Skeletal muscle tissue (tissue), 4 donors: ENCODE results near the gene FN1. TPM values are rescaled to one million over a fixed set of nuclear protein-coding genes. Genes with fewer than 3 reads are reported as not detected.
"Not testable (repeated sequence)": the region's sequence is repeated elsewhere in the genome, so short reads cannot be mapped to it uniquely, and the experiment has no call there.

Experiments used
- H3K27ac ChIP-seq: one replicate; pipeline ENCODE4 v1.7.0; 2013; ENCODE audit warnings: mild to moderate bottlenecking, low read depth, low read length, inconsistent platforms
- H3K27me3 ChIP-seq, 3 donors: one replicate each; pipeline ENCODE4 v1.7.0; 2013; ENCODE audit warnings: low read length in 3 of 3; ENCODE audit not compliant: control insufficient read depth in 3 of 3, insufficient read depth in 3 of 3
- H3K36me3 ChIP-seq, 3 donors: one replicate each; pipeline ENCODE4 v1.7.0; 2013; ENCODE audit warnings: low read length in 3 of 3; ENCODE audit not compliant: control insufficient read depth in 3 of 3, insufficient read depth in 3 of 3
- H3K4me1 ChIP-seq, 3 donors: one replicate each; pipeline ENCODE4 v1.7.0; 2013; ENCODE audit warnings: low read length in 3 of 3, mild to moderate bottlenecking in 3 of 3; ENCODE audit not compliant: control insufficient read depth in 3 of 3, insufficient read depth in 3 of 3
- H3K4me3 ChIP-seq, 3 donors: one replicate each; pipeline ENCODE4 v1.7.0; 2013; ENCODE audit warnings: low read length in 3 of 3
- H3K9ac ChIP-seq, 3 donors: one replicate each; pipeline ENCODE4 v1.7.0; 2013; ENCODE audit warnings: low read length in 3 of 3, mild to moderate bottlenecking in 3 of 3, moderate library complexity in 2 of 3, low read depth in 1 of 3
- H3K9me3 ChIP-seq, 3 donors: one replicate each; pipeline ENCODE4 v1.7.0; 2013; ENCODE audit warnings: low read length in 3 of 3; ENCODE audit not compliant: control insufficient read depth in 3 of 3
- total RNA-seq: library from RNA; depleted of rRNA; stranded (reverse); fragments of >200 nt; gene quantifications from one replicate; pipeline ENCODE4 v1.2.3, GENCODE V29; 2014
- donor health status: Osteomylitis.

The FN1 gene
- total RNA-seq, 1 donor from 2014 or later: 301 TPM

- peaks cover 3 to 23% (median 10%) of the 10 kb centered on the region in 3 donors for H3K36me3 ChIP-seq
- no peaks in the 10 kb centered on the region for H3K4me1 ChIP-seq
- peaks cover 0 to 2% (median 0%) of the 10 kb centered on the region in 3 donors for H3K9me3 ChIP-seq
- no peak overlapping the region for H3K4me3 ChIP-seq
- H3K27me3 ChIP-seq: no peaks in the 10 kb centered on the region
- H3K9ac ChIP-seq: no peak overlapping the region
- no peak overlapping the region for H3K27ac ChIP-seq
Observed at GRCh38 chr2:215409331-215410127, 26.3 kb downstream of the FN1 start.

- H3K9me3 ChIP-seq, H3K27ac ChIP-seq, H3K27me3 ChIP-seq, H3K4me1 ChIP-seq, H3K9ac ChIP-seq, H3K4me3 ChIP-seq: not testable (repeated sequence)
- peaks cover 3 to 25% (median 10%) of the 10 kb centered on the region in 3 donors for H3K36me3 ChIP-seq
Observed at GRCh38 chr2:215408441-215408840, 27.4 kb downstream of the FN1 start.

- Histone ChIP-seq H3K36me3 (peaks cover 3 to 22% (median 10%) of the 10 kb centered on the region in 3 donors), H3K27ac (no peak overlapping the region), H3K9ac (no peak overlapping the region), H3K4me1 (no peaks in the 10 kb centered on the region), H3K9me3 (peaks cover 0 to 2% (median 0%) of the 10 kb centered on the region in 3 donors), H3K4me3 (no peak overlapping the region), H3K27me3 (no peaks in the 10 kb centered on the region)
Observed at GRCh38 chr2:215407590-215408264, 28.1 kb downstream of the FN1 start.

- Histone ChIP-seq H3K9ac (no peak overlapping the region), H3K27ac (no peak overlapping the region), H3K36me3 (peaks cover 3 to 22% (median 10%) of the 10 kb centered on the region in 3 donors), H3K4me1 (no peaks in the 10 kb centered on the region), H3K27me3 (no peaks in the 10 kb centered on the region), H3K9me3 (peaks cover 0 to 2% (median 0%) of the 10 kb centered on the region in 3 donors), H3K4me3 (no peak overlapping the region)
Observed at GRCh38 chr2:215407061-215407460, 28.8 kb downstream of the FN1 start.

DNA sequence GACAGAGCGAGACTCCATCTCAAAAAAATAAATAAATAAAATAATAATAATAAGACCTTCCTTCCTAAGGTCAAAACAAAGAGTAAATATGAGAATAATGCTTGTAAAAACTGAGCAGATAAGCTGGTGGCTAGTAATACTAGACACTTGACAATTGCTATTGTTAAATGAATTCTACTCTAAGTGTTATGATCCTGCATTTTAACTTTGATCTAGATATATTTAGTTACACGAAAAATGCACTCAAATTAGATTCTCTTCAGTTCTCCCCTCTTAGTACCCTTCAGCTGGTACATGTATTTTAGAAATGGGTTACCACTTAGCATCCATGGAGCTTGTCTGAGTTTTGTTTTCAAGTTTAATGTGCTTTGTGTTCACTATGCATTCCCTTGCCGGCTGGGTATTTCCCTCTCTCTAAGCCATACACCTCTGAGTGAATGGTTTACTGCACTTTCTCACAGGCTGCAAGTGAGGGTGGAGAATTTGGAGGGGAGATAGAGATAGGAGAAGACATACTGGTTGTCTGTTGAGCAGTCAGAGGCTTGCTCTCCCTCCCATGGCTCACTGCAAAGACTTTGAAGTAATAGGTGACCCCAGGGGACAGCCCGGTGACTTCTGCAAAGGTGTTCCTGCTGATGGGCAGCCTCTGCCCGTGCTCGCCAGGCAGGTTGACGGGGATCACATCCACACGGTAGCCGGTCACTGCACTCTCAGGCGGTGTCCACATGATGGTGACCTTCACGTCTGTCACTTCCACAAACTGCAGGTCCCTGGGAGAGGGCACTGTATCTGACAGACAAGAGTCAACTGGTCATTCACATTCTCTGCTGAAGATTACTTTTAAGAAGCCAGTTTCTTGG, 29.9 kb downstream of the FN1 start:
- H3K27me3 ChIP-seq: no peaks in the 10 kb centered on the region
- peaks cover 3 to 22% (median 10%) of the 10 kb centered on the region in 3 donors for H3K36me3 ChIP-seq
- H3K9ac ChIP-seq: no peak overlapping the region
- no peaks in the 10 kb centered on the region for H3K4me1 ChIP-seq
- peaks cover 0 to 2% (median 0%) of the 10 kb centered on the region in 3 donors for H3K9me3 ChIP-seq
- H3K27ac ChIP-seq: no peak overlapping the region
- no peak overlapping the region for H3K4me3 ChIP-seq

DNA sequence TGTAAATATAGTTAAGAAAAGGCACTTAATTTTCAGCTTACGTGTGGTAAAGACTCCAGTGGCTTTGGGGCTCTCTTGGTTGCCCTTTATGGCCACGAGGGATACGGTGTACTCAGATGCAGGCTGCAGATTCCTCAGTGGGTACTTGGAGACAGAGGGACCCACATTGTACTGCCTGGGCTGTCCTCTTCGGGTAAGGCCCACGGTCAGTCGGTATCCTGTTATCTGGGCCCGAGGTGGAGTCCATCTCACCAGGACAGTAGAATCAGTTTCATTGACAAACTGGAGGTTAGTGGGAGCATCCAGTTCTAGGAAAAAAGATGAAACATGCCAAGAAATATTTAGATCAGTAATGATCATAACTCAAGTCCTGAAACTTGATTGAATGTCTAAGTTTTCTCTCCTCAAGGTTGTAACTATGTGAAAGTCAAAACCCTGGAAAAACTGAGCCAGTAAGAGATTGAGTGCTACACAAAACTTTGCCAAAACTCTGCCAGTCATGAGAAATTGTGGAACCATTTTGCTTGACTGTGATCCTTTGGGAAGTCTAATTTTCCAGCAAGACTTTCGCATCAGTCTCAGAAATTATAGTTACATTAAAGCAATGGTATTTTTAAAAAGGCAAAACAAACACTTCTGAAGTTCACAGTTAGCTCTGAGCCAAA, 31.4 kb downstream of the FN1 start:
- no peak overlapping the region for H3K4me3 ChIP-seq
- H3K4me1 ChIP-seq: no peaks in the 10 kb centered on the region
- H3K36me3 ChIP-seq: peaks cover 0 to 19% (median 6%) of the 10 kb centered on the region in 3 donors
- no peak overlapping the region for H3K27ac ChIP-seq
- H3K27me3 ChIP-seq: no peaks in the 10 kb centered on the region
- H3K9me3 ChIP-seq: no peaks in the 10 kb centered on the region
- H3K9ac ChIP-seq: no peak overlapping the region

- H3K4me3 ChIP-seq: no peak overlapping the region
- no peak overlapping the region for H3K27ac ChIP-seq
- H3K9ac ChIP-seq: no peak overlapping the region
Observed at GRCh38 chr2:215403441-215404347, 32.2 kb downstream of the FN1 start.

DNA sequence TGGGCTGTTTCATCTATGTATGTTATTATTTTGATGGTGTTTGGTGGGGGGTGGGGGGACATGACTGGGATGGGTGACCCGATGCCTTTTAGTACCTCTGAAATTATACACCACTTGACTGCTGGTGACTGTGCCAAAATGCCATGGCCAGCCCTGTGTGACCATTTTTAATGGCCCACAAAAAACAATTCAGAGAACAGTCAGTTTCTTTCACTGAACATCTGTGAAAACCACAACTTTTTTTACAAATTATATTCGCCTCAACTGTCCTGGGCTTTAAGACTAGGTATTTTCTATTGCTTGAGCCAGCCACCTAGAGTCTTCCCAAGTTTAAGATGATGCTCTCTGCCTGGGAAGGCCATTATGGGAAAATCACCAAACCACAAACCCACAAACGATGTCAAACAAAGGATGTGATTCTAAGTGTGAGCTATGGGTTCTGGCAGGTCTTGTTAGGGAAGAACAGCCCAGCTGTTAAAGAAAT, 33.9 kb downstream of the FN1 start:
- peaks cover 0 to 21% (median 0%) of the 10 kb centered on the region in 3 donors for H3K36me3 ChIP-seq
- no peaks in the 10 kb centered on the region for H3K27me3 ChIP-seq
- peaks cover 0 to under 1% (median 0%) of the 10 kb centered on the region in 3 donors for H3K4me1 ChIP-seq
- H3K4me3 ChIP-seq: no peak overlapping the region
- no peak overlapping the region for H3K27ac ChIP-seq
- no peaks in the 10 kb centered on the region for H3K9me3 ChIP-seq
- no peak overlapping the region for H3K9ac ChIP-seq

More at GRCh38 chr2:215403441-215404347, 32.2 kb downstream of the FN1 start:
- Histone ChIP-seq H3K4me1 (no peaks in the 10 kb centered on the region), H3K9me3 (no peaks in the 10 kb centered on the region), H3K27me3 (no peaks in the 10 kb centered on the region), H3K36me3 (peaks cover 0 to 24% (median 2%) of the 10 kb centered on the region in 3 donors)
